MM.1S (cell line): ENCODE data around the gene TMEM254.
"Not testable (repeated sequence)": the region's sequence is repeated elsewhere in the genome, so short reads cannot be mapped to it uniquely, and the experiment has no call there.

Source experiments
- DNase-seq: peaks from one replicate; pipeline ENCODE4 v3.0.0-alpha.2; 2015
- H2AFZ ChIP-seq: fragments of 300-600 bp; sonication (generic); 2 replicates; pipeline ENCODE4 v1.6.0; 2016; ENCODE audit warnings: antibody characterized with exemption, low read length
- H3F3A ChIP-seq: fragments of 300-600 bp; sonication (generic); 2 replicates; pipeline ENCODE4 v1.6.1; 2016; ENCODE audit warnings: mild to moderate bottlenecking, antibody characterized with exemption, low read length, moderate library complexity, mixed read lengths; ENCODE audit not compliant: insufficient read depth
- H3K27ac ChIP-seq: fragments of 300-600 bp; sonication (generic); 2 replicates; pipeline ENCODE4 v1.5.1; 2016; ENCODE audit warnings: mild to moderate bottlenecking, low read length
- H3K27me3 ChIP-seq: fragments of 300-600 bp; sonication (generic); replicated peaks from 2 replicates; pipeline ENCODE4 v1.6.0; 2016; ENCODE audit warnings: low read length; ENCODE audit not compliant: insufficient read depth
- H3K36me3 ChIP-seq: fragments of 300-600 bp; sonication (generic); replicated peaks from 2 replicates; pipeline ENCODE4 v1.6.1; 2016; ENCODE audit warnings: mild to moderate bottlenecking, low read length, mixed read lengths; ENCODE audit not compliant: insufficient read depth
- H3K4me1 ChIP-seq: fragments of 300-600 bp; sonication (generic); 2 replicates; pipeline ENCODE4 v1.6.1; 2016; ENCODE audit warnings: low read length, mixed read lengths
- H3K4me2 ChIP-seq: fragments of 300-600 bp; sonication (generic); 2 replicates; pipeline ENCODE4 v1.6.0; 2016; ENCODE audit warnings: low read depth, low read length
- H3K4me3 ChIP-seq: fragments of 300-600 bp; sonication (generic); 2 replicates; pipeline ENCODE4 v1.5.1; 2016; ENCODE audit warnings: low read length, mixed read lengths
- H3K79me2 ChIP-seq: fragments of 300-600 bp; sonication (generic); 2 replicates; pipeline ENCODE4 v1.6.1; 2016; ENCODE audit warnings: mixed run types, low read length, mixed read lengths
- H3K9ac ChIP-seq: fragments of 300-600 bp; sonication (generic); 2 replicates; pipeline ENCODE4 v1.6.1; 2016; ENCODE audit warnings: low read length, mixed read lengths
- H3K9me2 ChIP-seq: fragments of 300-600 bp; sonication (generic); replicated peaks from 2 replicates; pipeline ENCODE4 v1.6.1; 2016; ENCODE audit warnings: mild to moderate bottlenecking, low read length, mixed read lengths; ENCODE audit not compliant: insufficient read depth
- H3K9me3 ChIP-seq: fragments of 300-600 bp; sonication (generic); replicated peaks from 2 replicates; pipeline ENCODE4 v1.6.1; 2016; ENCODE audit warnings: mild to moderate bottlenecking, low read length, mixed read lengths; ENCODE audit not compliant: insufficient read depth
- H4K20me1 ChIP-seq: fragments of 300-600 bp; sonication (generic); 2 replicates; pipeline ENCODE4 v1.6.1; 2016; ENCODE audit warnings: mild to moderate bottlenecking, low read length, moderate library complexity, mixed read lengths; ENCODE audit not compliant: insufficient read depth
- CTCF ChIP-seq: fragments of 300-600 bp; sonication (generic); IDR thresholded peaks from 2 replicates; pipeline ENCODE4 v1.5.1; 2016; ENCODE audit warnings: antibody characterized with exemption, low read length, mixed read lengths
- EZH2 ChIP-seq: fragments of 300-600 bp; sonication (generic); optimal IDR thresholded peaks from 2 replicates; pipeline ENCODE3; 2017; ENCODE audit warnings: low read depth, mild to moderate bottlenecking, antibody characterized with exemption, low read length, mixed read lengths
- EZH2phosphoT487 ChIP-seq: fragments of 300-600 bp; sonication (generic); IDR thresholded peaks from 2 replicates; pipeline ENCODE4 v1.6.1; 2018; ENCODE audit warnings: antibody characterized with exemption, low read length

TMEM254 gene

GRCh38 chr10:80132299-80133139 lies 54.1 kb downstream of the TMEM254 start, which contains the start of gene PLAC9:
Gene PLAC9, plus strand, starts transcription at chr10:80132730. Its CDS starts 33 bp downstream, at chr10:80132763.
- Histone ChIP-seq H2AFZ (no peak within 1 kb of the TSS), H3K4me3 (no peak within 1 kb of the TSS), H3K36me3 (no peaks in the 10 kb centered on the region), H3K4me2 (no peak within 1 kb of the TSS), H3K9me2 (no peaks in the 10 kb centered on the region), H3K27ac (no peak within 1 kb of the TSS), H3K9me3 (no peaks in the 10 kb centered on the region), H3K9ac (no peak within 1 kb of the TSS), H3F3A (no peaks in the 10 kb centered on the region), H3K27me3 (0 out of 2 replicates have a peak, but pooled peaks cover 6% of the 10 kb centered on the region), H4K20me1 (no peaks in the 10 kb centered on the region), H3K79me2 (no peaks in the 10 kb centered on the region), H3K4me1 (no peaks in the 10 kb centered on the region)
- DNase-seq = no peak
- TF ChIP-seq EZH2phosphoT487 (no peak), EZH2 (no peak), CTCF (no peak)

- no peak for DNase-seq
- H3K79me2 ChIP-seq = no peaks in the 10 kb centered on the region
- H4K20me1 ChIP-seq = no peaks in the 10 kb centered on the region
- no peak overlapping the region for H3K4me3 ChIP-seq
- no peak for TF ChIP-seq EZH2
- no peak for TF ChIP-seq EZH2phosphoT487
- no peaks in the 10 kb centered on the region for H3K36me3 ChIP-seq
- no peak overlapping the region for H3K9ac ChIP-seq
- 0 out of 2 replicates have a peak, but pooled peaks cover 6% of the 10 kb centered on the region for H3K27me3 ChIP-seq
- no peak overlapping the region for H3K4me2 ChIP-seq
- no peaks in the 10 kb centered on the region for H3F3A ChIP-seq
- no peak overlapping the region for H2AFZ ChIP-seq
- H3K9me2 ChIP-seq = no peaks in the 10 kb centered on the region
- no peaks in the 10 kb centered on the region for H3K9me3 ChIP-seq
- H3K4me1 ChIP-seq = no peaks in the 10 kb centered on the region
- no peak overlapping the region for H3K27ac ChIP-seq
These were observed 54.7 kb downstream of the TMEM254 start for GRCh38 chr10:80133206-80133605.

GRCh38 chr10:80133687-80134086 lies 55.2 kb downstream of the TMEM254 start:
- DNase-seq, H3K79me2 ChIP-seq, H3F3A ChIP-seq, H3K4me2 ChIP-seq, H3K27ac ChIP-seq, H3K9me3 ChIP-seq, H2AFZ ChIP-seq, H3K27me3 ChIP-seq, H3K9me2 ChIP-seq, H3K4me1 ChIP-seq, H3K4me3 ChIP-seq, H4K20me1 ChIP-seq, H3K9ac ChIP-seq, H3K36me3 ChIP-seq: not testable (repeated sequence)

GRCh38 chr10:80136134-80136571 lies 57.7 kb downstream of the TMEM254 start:
- H3K36me3 ChIP-seq = no peaks in the 10 kb centered on the region
- H3K4me2 ChIP-seq = no peak overlapping the region
- H4K20me1 ChIP-seq = no peaks in the 10 kb centered on the region
- H3K9me3 ChIP-seq = no peaks in the 10 kb centered on the region
- H3K4me3 ChIP-seq = no peak overlapping the region
- 0 out of 2 replicates have a peak, but pooled peaks cover 6% of the 10 kb centered on the region for H3K27me3 ChIP-seq
- no peak overlapping the region for H3K27ac ChIP-seq
- no peaks in the 10 kb centered on the region for H3K9me2 ChIP-seq
- no peaks in the 10 kb centered on the region for H3K79me2 ChIP-seq
- no peak overlapping the region for H3K9ac ChIP-seq
- TF ChIP-seq EZH2 (no peak), CTCF (no peak), EZH2phosphoT487 (no peak)
- no peak overlapping the region for H2AFZ ChIP-seq
- no peaks in the 10 kb centered on the region for H3K4me1 ChIP-seq
- H3F3A ChIP-seq = no peaks in the 10 kb centered on the region
- no peak for DNase-seq
